Cardiac muscle cell (in vitro differentiated cells and primary cell): Measurements from ENCODE around the gene TNNI2. TPM values are rescaled to one million over a fixed set of nuclear protein-coding genes. Genes with fewer than 3 reads are reported as not detected.

ENCODE experiments used
- DNase-seq, 2 donors: peaks; one replicate each; pipeline versions ENCODE4 v3.0.0 to v3.0.0-alpha.2; 2010 to 2017; ENCODE audit warnings: low read depth in 1 of 2, low spot score in 1 of 2
- H3K27ac ChIP-seq: fragments of 200-600 bp; sonication (generic); 2 replicates; pipeline ENCODE4 v1.5.1; 2016
- H3K27me3 ChIP-seq: fragments of 200-600 bp; sonication (generic); 2 replicates; pipeline ENCODE4 v1.6.0; 2016; ENCODE audit warnings: control low read depth
- H3K36me3 ChIP-seq: fragments of 200-600 bp; sonication (generic); 2 replicates; pipeline ENCODE4 v1.5.1; 2016; ENCODE audit warnings: control low read depth
- H3K4me1 ChIP-seq: fragments of 200-600 bp; sonication (generic); 2 replicates; pipeline ENCODE4 v1.8.1; 2017; ENCODE audit warnings: low read depth, mild to moderate bottlenecking, mixed run types
- H3K4me3 ChIP-seq: fragments of 200-600 bp; sonication (generic); 2 replicates; pipeline ENCODE4 v1.5.1; 2016; ENCODE audit warnings: mild to moderate bottlenecking
- H3K9me3 ChIP-seq: fragments of 200-600 bp; sonication (generic); 2 replicates; pipeline ENCODE4 v1.5.1; 2017; ENCODE audit warnings: low read depth, mild to moderate bottlenecking, control low read depth
- polyA plus RNA-seq: library from polyadenylated mRNA; unstranded; fragments of >200 nt; fragmentation: Nextera tagmentation; extraction: Ambion mirVana; gene quantifications from 2 replicates; pipeline ENCODE4 v1.2.1, GENCODE V29; 2016
- total RNA-seq: library from RNA; depleted of rRNA; stranded (reverse); fragments of >200 nt; gene quantifications from 2 replicates; pipeline ENCODE4 v1.2.3, GENCODE V29; 2016
- TF ChIP-seq, protein P1 (sequence below): IDR thresholded peaks from 2 replicates; pipeline ENCODE4 v1.5.1; 2012; ENCODE audit warnings: low read depth, mild to moderate bottlenecking, low read length

TNNI2 gene
- total and polyA plus RNA-seq, 2 experiments from 2014 or later, result 2.5 to 3.9 TPM

DNA sequence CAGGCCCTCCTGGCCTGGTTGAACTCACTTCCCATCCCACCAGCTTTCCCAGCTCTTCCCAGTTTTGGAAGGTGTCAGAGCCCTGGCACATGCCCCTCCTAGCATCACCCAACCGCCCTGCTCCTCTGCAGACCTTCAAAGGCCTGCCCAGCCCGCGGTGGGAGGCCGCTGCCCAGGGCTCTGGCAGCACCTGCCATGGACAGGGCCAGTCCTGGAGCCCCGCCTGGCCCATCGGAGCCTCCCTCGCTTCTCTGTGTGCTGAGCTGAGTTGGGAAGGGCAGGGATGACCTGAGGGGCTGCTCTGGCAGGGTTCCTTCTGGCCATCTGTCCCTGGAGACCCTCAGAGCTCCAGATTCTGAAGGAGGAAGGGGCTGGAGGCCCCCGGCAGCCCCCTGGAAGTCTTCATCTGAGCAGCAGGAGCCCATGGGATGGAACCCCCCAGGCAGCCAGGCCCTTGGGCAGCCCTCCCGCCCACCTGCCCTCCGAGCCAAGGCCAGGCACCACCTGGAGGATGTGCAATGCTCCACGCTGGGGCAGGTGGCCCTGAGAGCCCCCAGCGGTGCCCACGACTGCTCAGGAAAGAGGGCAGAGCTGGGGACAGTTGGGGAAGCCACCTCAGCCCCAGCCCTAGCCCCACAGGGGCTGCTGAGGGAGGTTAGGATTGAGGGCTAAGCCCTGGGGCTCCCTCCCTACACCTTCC lies 17.7 kb downstream of the TNNI2 start:
- Histone ChIP-seq H3K27me3 (no peaks in the 10 kb centered on the region), H3K27ac (no peak overlapping the region), H3K9me3 (no peaks in the 10 kb centered on the region), H3K36me3 (no peaks in the 10 kb centered on the region), H3K4me1 (no peaks in the 10 kb centered on the region), H3K4me3 (no peak overlapping the region)
- TF ChIP-seq, protein P1, sequence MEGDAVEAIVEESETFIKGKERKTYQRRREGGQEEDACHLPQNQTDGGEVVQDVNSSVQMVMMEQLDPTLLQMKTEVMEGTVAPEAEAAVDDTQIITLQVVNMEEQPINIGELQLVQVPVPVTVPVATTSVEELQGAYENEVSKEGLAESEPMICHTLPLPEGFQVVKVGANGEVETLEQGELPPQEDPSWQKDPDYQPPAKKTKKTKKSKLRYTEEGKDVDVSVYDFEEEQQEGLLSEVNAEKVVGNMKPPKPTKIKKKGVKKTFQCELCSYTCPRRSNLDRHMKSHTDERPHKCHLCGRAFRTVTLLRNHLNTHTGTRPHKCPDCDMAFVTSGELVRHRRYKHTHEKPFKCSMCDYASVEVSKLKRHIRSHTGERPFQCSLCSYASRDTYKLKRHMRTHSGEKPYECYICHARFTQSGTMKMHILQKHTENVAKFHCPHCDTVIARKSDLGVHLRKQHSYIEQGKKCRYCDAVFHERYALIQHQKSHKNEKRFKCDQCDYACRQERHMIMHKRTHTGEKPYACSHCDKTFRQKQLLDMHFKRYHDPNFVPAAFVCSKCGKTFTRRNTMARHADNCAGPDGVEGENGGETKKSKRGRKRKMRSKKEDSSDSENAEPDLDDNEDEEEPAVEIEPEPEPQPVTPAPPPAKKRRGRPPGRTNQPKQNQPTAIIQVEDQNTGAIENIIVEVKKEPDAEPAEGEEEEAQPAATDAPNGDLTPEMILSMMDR, result no peak
- no peak for DNase-seq

DNA sequence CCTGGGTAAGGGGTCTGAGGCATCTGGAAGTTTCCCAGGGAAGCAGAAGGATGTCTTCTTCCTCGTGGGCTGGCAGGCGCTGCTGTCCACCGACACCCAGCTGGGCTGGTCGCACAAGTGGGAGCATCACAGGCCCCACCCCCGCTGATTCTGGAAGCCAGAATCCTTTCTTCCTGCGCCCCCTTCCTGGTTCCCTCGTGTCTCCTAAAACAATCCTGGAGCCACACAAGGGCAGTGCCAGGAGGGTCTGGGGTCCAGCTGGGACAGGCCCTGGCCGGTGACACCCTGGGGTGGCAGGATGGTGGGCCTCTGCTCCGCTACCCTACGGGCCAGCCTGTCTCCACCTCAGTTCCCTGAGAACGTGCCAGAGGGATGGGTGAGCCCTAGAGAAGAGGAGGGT lies 18.3 kb downstream of the TNNI2 start:
- Histone ChIP-seq H3K4me1 (no peaks in the 10 kb centered on the region), H3K4me3 (no peak overlapping the region), H3K27me3 (no peaks in the 10 kb centered on the region), H3K27ac (no peak overlapping the region), H3K36me3 (no peaks in the 10 kb centered on the region), H3K9me3 (no peaks in the 10 kb centered on the region)
- no peak for DNase-seq
- TF ChIP-seq, protein P1, result no peak

DNA sequence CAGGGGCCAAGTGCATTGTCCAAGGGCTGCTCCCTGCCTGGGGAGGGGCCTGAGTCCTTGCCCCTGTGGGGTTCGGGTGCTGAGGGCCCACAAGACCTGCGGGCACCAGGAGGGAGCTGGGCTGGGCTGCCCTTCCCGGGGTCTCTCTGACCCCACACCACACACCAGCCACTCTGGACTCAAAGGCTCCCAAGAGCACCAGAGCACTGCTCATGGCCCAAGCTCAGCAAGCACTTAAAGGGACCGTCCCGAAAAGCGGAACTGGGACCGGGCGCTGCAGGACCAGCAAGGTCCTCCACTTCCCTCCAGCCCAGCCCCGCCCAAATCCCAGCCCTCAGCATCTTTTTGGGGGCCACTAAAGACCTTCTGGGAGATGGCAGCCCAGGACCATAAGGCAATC lies 19.4 kb downstream of the TNNI2 start:
- Histone ChIP-seq H3K27me3 (no peaks in the 10 kb centered on the region), H3K9me3 (no peaks in the 10 kb centered on the region), H3K4me1 (no peaks in the 10 kb centered on the region), H3K4me3 (no peak overlapping the region), H3K27ac (no peak overlapping the region), H3K36me3 (no peaks in the 10 kb centered on the region)
- TF ChIP-seq, protein P1, result no peak
- DNase-seq, result no peak

DNA sequence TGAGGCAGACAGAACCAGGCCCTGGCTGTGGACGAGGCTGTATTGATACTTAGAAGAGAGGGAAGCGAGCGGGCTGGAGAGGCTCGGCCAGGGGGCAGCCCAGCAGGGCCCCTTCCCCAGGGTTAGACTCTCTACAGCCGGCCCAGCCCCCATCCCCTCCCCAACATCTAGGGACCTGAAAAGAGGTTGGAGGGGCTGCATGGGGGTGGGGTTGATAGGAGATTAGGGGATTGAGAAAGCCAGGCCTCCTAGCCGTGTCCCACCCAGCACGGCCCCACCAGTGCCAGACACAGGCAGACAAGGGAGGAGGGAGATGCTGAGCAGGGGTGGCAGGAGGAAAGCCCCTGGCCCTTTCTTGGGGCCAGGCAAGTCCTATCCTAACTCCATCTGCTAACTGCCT lies 19.8 kb downstream of the TNNI2 start:
- DNase-seq, result no peak
- TF ChIP-seq, protein P1, result no peak
- H3K4me3 ChIP-seq, result no peak overlapping the region
- H3K27me3 ChIP-seq, result no peaks in the 10 kb centered on the region
- H3K36me3 ChIP-seq, result no peaks in the 10 kb centered on the region
- no peak overlapping the region for H3K27ac ChIP-seq
- no peaks in the 10 kb centered on the region for H3K4me1 ChIP-seq
- no peaks in the 10 kb centered on the region for H3K9me3 ChIP-seq

DNA sequence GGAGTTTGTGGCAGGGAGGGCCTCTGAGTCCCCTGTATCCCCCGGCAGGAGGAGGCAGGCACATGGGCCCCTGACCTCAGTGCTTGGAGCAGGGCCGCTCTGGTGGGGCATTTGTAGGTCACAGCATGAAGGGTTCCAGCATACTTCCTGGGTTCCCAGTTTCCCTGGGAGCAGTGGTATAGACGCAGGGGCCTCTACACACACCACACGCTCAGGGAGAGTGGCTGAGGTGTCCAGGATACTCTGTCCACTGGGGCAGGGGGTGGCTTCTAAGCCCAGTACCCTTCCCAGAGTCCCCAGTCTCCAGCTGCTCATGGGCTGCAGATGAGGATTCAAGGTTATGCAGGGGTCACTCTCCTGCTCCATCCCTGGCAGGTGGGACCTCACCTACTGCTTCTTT lies 20.2 kb downstream of the TNNI2 start:
- Histone ChIP-seq H3K4me1 (no peaks in the 10 kb centered on the region), H3K27ac (no peak overlapping the region), H3K4me3 (no peak overlapping the region), H3K27me3 (no peaks in the 10 kb centered on the region), H3K36me3 (no peaks in the 10 kb centered on the region), H3K9me3 (no peaks in the 10 kb centered on the region)
- TF ChIP-seq, protein P1, result no peak
- no peak for DNase-seq

DNA sequence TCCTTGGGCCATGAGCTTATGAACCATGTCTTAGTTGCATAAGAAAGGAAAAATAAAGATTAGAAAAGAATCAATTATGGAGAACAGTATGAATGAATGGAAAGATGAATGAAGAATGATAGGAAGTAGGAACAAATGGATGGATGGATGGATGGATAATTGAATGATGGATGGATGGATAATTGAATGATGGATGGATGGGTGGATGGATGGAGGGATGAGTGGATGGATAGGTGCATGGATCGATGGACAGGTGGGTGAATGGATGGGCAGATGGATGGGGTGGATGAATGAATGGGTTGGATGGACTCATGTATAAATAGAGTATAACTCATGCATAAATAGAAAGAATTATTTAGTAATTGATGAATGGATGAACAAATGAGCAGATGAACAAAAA lies 21.3 kb downstream of the TNNI2 start:
- Histone ChIP-seq H3K4me1 (no peaks in the 10 kb centered on the region), H3K27me3 (no peaks in the 10 kb centered on the region), H3K27ac (no peak overlapping the region), H3K4me3 (no peak overlapping the region), H3K9me3 (no peaks in the 10 kb centered on the region), H3K36me3 (no peaks in the 10 kb centered on the region)
- TF ChIP-seq, protein P1, result no peak
- DNase-seq, result no peak
